GM23248 (cell line): Measurements from ENCODE around the gene F2RL3. TPM values are rescaled to one million over a fixed set of nuclear protein-coding genes. Genes with fewer than 3 reads are reported as not detected.

ENCODE experiments used
- DNase-seq: peaks from one replicate; pipeline ENCODE4 v3.0.0-alpha.2; 2015
- H2AFZ ChIP-seq: fragments of 200-600 bp; sonication (generic); 2 replicates; pipeline ENCODE4 v1.6.1; 2016; ENCODE audit warnings: antibody characterized with exemption
- H3F3A ChIP-seq: fragments of 200-600 bp; sonication (generic); 2 replicates; pipeline ENCODE4 v1.6.1; 2016; ENCODE audit warnings: mild to moderate bottlenecking, antibody characterized with exemption, mixed run types; ENCODE audit not compliant: insufficient read depth
- H3K27ac ChIP-seq: fragments of 200-600 bp; sonication (generic); 2 replicates; pipeline ENCODE4 v1.5.1; 2016; ENCODE audit warnings: mild to moderate bottlenecking
- H3K27me3 ChIP-seq: fragments of 200-600 bp; sonication (generic); replicated peaks from 2 replicates; pipeline ENCODE4 v1.6.1; 2016; ENCODE audit warnings: mild to moderate bottlenecking; ENCODE audit not compliant: insufficient read depth
- H3K36me3 ChIP-seq: fragments of 200-600 bp; sonication (generic); 2 replicates; pipeline ENCODE4 v1.6.1; 2016; ENCODE audit warnings: low read depth, mild to moderate bottlenecking
- H3K4me1 ChIP-seq: fragments of 200-600 bp; sonication (generic); 2 replicates; pipeline ENCODE4 v1.6.1; 2016; ENCODE audit warnings: mild to moderate bottlenecking; ENCODE audit not compliant: insufficient read depth
- H3K4me2 ChIP-seq: fragments of 200-600 bp; sonication (generic); one replicate; pipeline ENCODE4 v1.6.1; 2016; ENCODE audit warnings: mild to moderate bottlenecking; ENCODE audit not compliant: unreplicated experiment
- H3K4me3 ChIP-seq: fragments of 200-600 bp; sonication (generic); 2 replicates; pipeline ENCODE4 v1.5.1; 2016; ENCODE audit warnings: mild to moderate bottlenecking
- H3K79me2 ChIP-seq: fragments of 200-600 bp; sonication (generic); 2 replicates; pipeline ENCODE4 v1.6.1; 2016; ENCODE audit warnings: mild to moderate bottlenecking; ENCODE audit not compliant: insufficient read depth
- H3K9ac ChIP-seq: fragments of 200-600 bp; sonication (generic); 2 replicates; pipeline ENCODE4 v1.6.1; 2016; ENCODE audit warnings: mild to moderate bottlenecking
- H3K9me2 ChIP-seq: fragments of 200-600 bp; sonication (generic); 2 replicates; pipeline ENCODE4 v1.6.1; 2016; ENCODE audit warnings: mixed run types, mild to moderate bottlenecking, moderate library complexity; ENCODE audit not compliant: insufficient read depth
- H3K9me3 ChIP-seq: fragments of 200-600 bp; sonication (generic); one replicate; pipeline ENCODE4 v1.6.1; 2017; ENCODE audit warnings: low read depth
- H4K20me1 ChIP-seq: fragments of 200-600 bp; sonication (generic); 2 replicates; pipeline ENCODE4 v1.6.0; 2016; ENCODE audit not compliant: insufficient read depth
- EZH2 ChIP-seq: fragments of 200-600 bp; sonication (generic); IDR thresholded peaks from 2 replicates; pipeline ENCODE4 v1.6.1; 2018; ENCODE audit warnings: antibody characterized with exemption, mild to moderate bottlenecking; ENCODE audit not compliant: insufficient read depth, poor library complexity, severe bottlenecking
- EZH2phosphoT487 ChIP-seq: fragments of 200-600 bp; sonication (generic); IDR thresholded peaks from 2 replicates; pipeline ENCODE4 v1.6.1; 2018; ENCODE audit warnings: antibody characterized with exemption, moderate library complexity, mild to moderate bottlenecking, low read depth; ENCODE audit not compliant: insufficient read depth
- WGBS, 2 experiments: methylation state at CpG; one replicate each; pipeline ENCODE4 v1.1.6; 2015 to 2017; ENCODE audit warnings: low lambda C conversion rate in 2 of 2, low coverage in 1 of 2; ENCODE audit errors: missing lambda C conversion rate in 2 of 2; 5-methylcytosine and 5-hydroxymethylcytosine counted together
- in situ Hi-C: fragments of 300-500 bp; cut with MboI; formaldehyde crosslinking; loops from 2 replicates; pipeline ENCODE4 v1.15.0; 2020
- polyA plus RNA-seq: library from polyadenylated mRNA; unstranded; fragments of >200 nt; fragmentation: Nextera tagmentation; extraction: Ambion mirVana; gene quantifications from 2 replicates; pipeline ENCODE4 v1.2.1, GENCODE V29; 2016
- total RNA-seq: library from RNA; depleted of rRNA; stranded (reverse); fragments of >200 nt; shearing (Covaris generic); gene quantifications from 2 replicates; pipeline ENCODE4 v1.2.3, GENCODE V29; 2014

F2RL3 gene
- total and polyA plus RNA-seq, 2 experiments from 2014 or later = not detected

DNA sequence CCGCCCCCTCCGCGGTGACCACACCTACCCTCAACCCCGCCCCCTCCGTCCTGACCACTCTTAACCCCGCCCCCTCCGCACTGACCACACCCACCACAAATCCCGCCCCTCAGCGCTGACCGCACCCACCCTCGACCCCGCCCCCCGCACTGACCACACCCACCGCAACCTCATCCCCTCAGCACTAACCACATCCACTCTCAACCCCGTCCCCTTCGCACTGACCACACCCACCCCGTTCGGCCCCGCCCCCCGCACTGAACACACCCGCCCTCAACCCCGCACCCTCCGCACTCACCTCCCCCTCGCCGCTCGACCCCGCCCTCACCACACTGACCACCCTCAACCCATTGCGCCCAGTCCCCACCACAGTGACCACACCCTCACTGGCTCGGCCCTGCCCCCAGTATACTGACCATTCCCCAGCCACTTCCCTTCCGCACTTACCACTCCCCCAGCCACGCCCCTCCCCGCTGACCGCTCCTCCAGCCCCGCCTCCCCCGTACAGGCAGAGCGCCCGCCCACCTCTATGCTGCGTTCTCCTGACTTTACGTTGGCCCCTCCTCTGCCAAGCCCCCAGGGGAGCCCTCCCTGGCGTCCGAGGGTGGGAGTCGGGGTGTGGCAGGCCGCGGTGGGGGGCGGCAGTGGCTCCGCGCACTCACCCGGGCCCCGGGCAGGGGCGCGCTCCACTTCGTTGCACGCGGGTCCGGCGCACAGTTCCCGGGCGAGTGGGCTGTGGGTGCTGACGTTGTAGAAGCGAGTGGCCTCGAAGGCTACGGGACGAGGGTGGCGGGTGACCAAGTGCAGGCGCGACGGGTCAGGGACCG is 8.4 kb downstream of the F2RL3 start:
- Histone ChIP-seq H3K4me1 (no peaks in the 10 kb centered on the region), H3K4me2 (peak overlapping the region; percentile 72), H3K4me3 (peak overlapping the region; percentile 71), H4K20me1 (no peaks in the 10 kb centered on the region), H3K9ac (peak overlapping the region; percentile 52), H3F3A (no peaks in the 10 kb centered on the region), H3K36me3 (no peaks in the 10 kb centered on the region), H3K27me3 (no peaks in the 10 kb centered on the region), H3K9me2 (no peaks in the 10 kb centered on the region), H3K79me2 (no peaks in the 10 kb centered on the region), H2AFZ (peak overlapping the region; percentile 87), H3K9me3 (no peaks in the 10 kb centered on the region), H3K27ac (no peak overlapping the region)
- DNase-seq = peak; percentile 95
- in situ Hi-C loops = no loop called here
- TF ChIP-seq EZH2phosphoT487 = no peak
- no peak for TF ChIP-seq EZH2
- 2 to 5% methylated on average over 32 to 68 of the region's 68 CpGs for WGBS, 2 experiments

DNA sequence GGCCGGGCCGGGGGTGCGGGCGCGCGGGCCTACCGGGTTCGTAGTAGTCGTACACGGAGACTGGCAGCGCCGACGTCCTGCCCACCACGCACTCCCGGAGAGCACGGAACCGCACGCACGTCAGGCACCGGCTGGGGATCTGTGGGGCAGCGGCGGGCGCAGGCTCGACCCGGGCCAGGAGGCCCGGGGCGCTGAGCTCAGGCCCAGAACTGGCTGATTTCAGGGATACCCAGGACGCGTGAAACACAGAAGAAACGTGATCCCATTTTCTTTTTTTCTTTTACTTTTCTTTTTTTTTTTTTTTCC is 9.0 kb downstream of the F2RL3 start:
- in situ Hi-C loops = no loop called here
- H3K4me3 ChIP-seq = peak overlapping the region; percentile 71
- H3K36me3 ChIP-seq = no peaks in the 10 kb centered on the region
- no peaks in the 10 kb centered on the region for H3K4me1 ChIP-seq
- H3K79me2 ChIP-seq = no peaks in the 10 kb centered on the region
- no peak overlapping the region for H3K27ac ChIP-seq
- H3K9me3 ChIP-seq = no peaks in the 10 kb centered on the region
- peak overlapping the region; percentile 52 for H3K9ac ChIP-seq
- H3K4me2 ChIP-seq = peak overlapping the region; percentile 72
- no peak for TF ChIP-seq EZH2
- TF ChIP-seq EZH2phosphoT487 = no peak
- H2AFZ ChIP-seq = peak overlapping the region; percentile 87
- no peaks in the 10 kb centered on the region for H3K9me2 ChIP-seq
- H4K20me1 ChIP-seq = no peaks in the 10 kb centered on the region
- DNase-seq = peak; percentile 51
- H3F3A ChIP-seq = no peaks in the 10 kb centered on the region
- no peaks in the 10 kb centered on the region for H3K27me3 ChIP-seq
- WGBS, 2 experiments = 16 to 17% methylated on average over 17 to 30 of the region's 30 CpGs

DNA sequence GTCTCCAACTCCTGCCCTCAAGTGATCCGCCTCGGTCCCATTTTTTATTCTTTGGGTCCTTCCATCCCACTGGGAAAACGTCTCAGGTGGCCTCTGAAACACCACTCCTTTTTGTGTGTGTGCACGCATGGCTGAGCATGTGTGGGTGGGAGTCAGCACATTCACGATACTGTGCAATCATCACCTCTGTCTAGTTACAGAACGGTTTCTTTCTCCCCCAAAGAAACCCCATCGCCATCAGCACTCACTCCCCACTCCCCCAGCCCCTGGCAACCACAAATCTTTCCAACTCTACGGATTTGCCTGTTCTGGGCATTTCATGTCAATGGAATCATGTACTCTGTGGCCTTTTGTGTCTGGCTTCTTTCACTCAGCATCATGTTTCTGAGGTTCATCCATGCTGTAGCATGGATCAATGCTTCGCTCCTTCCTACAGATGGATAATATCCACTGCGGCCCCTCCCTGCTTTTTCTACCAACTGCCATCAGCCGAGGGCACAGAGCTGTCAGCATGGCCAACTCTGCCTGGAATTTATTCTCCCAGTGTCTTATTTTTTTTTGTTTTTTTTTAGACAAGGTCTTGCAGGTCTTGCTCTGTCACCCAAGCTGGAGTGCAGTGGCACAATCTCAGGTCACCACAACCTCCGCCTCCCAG is 9.7 kb downstream of the F2RL3 start:
- DNase-seq = no peak
- Histone ChIP-seq H2AFZ (peak overlapping the region; percentile 87; the same call in 1 of the 2 replicates), H3K27me3 (no peaks in the 10 kb centered on the region), H3K27ac (no peak overlapping the region), H3F3A (no peaks in the 10 kb centered on the region), H4K20me1 (no peaks in the 10 kb centered on the region), H3K4me2 (no peak overlapping the region), H3K9me2 (no peaks in the 10 kb centered on the region), H3K9ac (no peak overlapping the region), H3K36me3 (no peaks in the 10 kb centered on the region), H3K79me2 (no peaks in the 10 kb centered on the region), H3K4me1 (no peaks in the 10 kb centered on the region), H3K9me3 (no peaks in the 10 kb centered on the region), H3K4me3 (no peak overlapping the region)
- in situ Hi-C loops = no loop called here
- TF ChIP-seq EZH2 (no peak), EZH2phosphoT487 (no peak)
- WGBS, 2 experiments = 93 to 95% methylated on average over 12 of the region's 12 CpGs

DNA sequence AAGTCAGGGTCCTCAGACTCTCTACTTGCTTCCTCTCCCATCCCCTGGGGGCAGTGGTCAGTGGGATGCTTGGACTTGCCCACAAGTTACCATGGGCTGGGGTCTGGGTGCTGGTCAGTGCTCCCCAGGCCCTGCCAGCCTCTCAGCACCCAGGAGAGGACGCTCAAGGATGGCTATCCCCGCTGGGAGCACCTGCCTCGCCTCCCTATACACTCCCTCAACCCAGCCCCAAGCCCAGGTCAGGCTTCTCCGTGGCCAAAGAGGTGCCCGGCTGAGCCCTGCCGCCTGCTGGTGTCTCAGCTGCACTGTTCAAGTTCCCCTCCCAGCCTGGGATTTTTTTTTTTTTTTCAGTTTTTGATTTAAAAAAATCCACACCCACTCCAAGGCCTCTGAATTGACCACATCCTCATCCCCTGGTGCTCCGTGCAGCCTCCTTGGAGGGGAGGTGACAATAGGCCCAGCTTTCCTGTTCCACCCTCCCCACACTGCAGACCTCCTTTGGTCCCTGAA is 10.8 kb downstream of the F2RL3 start:
- H3K9ac ChIP-seq = no peak overlapping the region
- DNase-seq = peak; percentile 37
- no peak overlapping the region for H3K4me3 ChIP-seq
- H2AFZ ChIP-seq = no peak overlapping the region
- no peak overlapping the region for H3K4me2 ChIP-seq
- WGBS, 2 experiments = 41% methylated on average over 7 of the region's 7 CpGs
- no peaks in the 10 kb centered on the region for H3K27me3 ChIP-seq
- no peaks in the 10 kb centered on the region for H4K20me1 ChIP-seq
- H3K9me3 ChIP-seq = no peaks in the 10 kb centered on the region
- H3K36me3 ChIP-seq = no peaks in the 10 kb centered on the region
- TF ChIP-seq EZH2phosphoT487 (no peak), EZH2 (no peak)
- in situ Hi-C loops = no loop called here
- H3K9me2 ChIP-seq = no peaks in the 10 kb centered on the region
- no peaks in the 10 kb centered on the region for H3K4me1 ChIP-seq
- no peaks in the 10 kb centered on the region for H3F3A ChIP-seq
- no peak overlapping the region for H3K27ac ChIP-seq
- no peaks in the 10 kb centered on the region for H3K79me2 ChIP-seq
